K562 (cell line): ENCODE data around the gene EFCAB5.

ENCODE experiments used
- CBX5 ChIP-seq: IDR thresholded peaks from 2 replicates; pipeline ENCODE4 v1.6.1; 2014; ENCODE audit warnings: low read depth, borderline replicate concordance
- TF ChIP-seq, protein P1 (sequence below): conservative IDR thresholded peaks from 2 replicates; pipeline ENCODE4 v1.6.1; 2011; ENCODE audit warnings: low read depth, mild to moderate bottlenecking, low read length; ENCODE audit not compliant: control insufficient read depth
- TF ChIP-seq, protein P2 (sequence below), 2 experiments: fragments of 450-650 bp in 1 of 2; sonication (generic) in 1 of 2; formaldehyde crosslinking; conservative IDR thresholded peaks; 2 replicates each; pipeline versions ENCODE4 v1.4.0 to v1.8.1; 2020 to 2022; ENCODE audit warnings: mild to moderate bottlenecking in 1 of 2, missing genetic modification reagents in 1 of 2

DNA sequence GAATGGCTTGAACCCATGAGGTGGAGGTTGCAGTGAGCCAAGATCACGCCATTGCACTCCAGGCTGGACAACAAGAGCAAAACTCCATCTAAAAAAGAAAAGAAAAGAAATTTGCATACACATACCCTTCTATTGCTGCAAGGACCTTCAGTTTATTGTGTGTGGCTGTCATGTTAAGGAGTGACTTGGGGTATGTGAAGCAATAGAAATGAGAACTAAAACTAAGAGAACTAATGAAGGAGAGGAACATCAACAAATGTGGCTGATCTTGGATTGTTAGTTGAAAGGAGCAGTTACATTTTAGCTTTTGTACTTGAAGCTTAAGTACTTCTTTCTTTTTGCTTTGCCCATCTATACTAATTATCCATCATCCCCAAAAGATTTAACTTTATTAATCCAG is 162.5 kb downstream of the EFCAB5 start:
- TF ChIP-seq, protein P1, sequence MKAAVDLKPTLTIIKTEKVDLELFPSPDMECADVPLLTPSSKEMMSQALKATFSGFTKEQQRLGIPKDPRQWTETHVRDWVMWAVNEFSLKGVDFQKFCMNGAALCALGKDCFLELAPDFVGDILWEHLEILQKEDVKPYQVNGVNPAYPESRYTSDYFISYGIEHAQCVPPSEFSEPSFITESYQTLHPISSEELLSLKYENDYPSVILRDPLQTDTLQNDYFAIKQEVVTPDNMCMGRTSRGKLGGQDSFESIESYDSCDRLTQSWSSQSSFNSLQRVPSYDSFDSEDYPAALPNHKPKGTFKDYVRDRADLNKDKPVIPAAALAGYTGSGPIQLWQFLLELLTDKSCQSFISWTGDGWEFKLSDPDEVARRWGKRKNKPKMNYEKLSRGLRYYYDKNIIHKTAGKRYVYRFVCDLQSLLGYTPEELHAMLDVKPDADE = no peak
- TF ChIP-seq CBX5 = no peak
- TF ChIP-seq, protein P2, sequence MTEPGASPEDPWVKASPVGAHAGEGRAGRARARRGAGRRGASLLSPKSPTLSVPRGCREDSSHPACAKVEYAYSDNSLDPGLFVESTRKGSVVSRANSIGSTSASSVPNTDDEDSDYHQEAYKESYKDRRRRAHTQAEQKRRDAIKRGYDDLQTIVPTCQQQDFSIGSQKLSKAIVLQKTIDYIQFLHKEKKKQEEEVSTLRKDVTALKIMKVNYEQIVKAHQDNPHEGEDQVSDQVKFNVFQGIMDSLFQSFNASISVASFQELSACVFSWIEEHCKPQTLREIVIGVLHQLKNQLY (CRISPR knock-in tag; conservative IDR thresholded peaks at IDR 0.05) = no peak
